Ishikawa (cell line): ENCODE results near the gene CCL5.

Source experiments
- REST ChIP-seq: IDR thresholded peaks from 2 replicates; pipeline ENCODE4 v1.6.1; 2012; ENCODE audit warnings: low read depth, mild to moderate bottlenecking
- TAF1 ChIP-seq: IDR thresholded peaks from 2 replicates; pipeline ENCODE4 v1.6.1; 2012; ENCODE audit warnings: low read depth, mild to moderate bottlenecking

GRCh38 chr17:35915153-35915964, 35.2 kb upstream of the CCL5 start:
- TF ChIP-seq TAF1 (no peak), REST (no peak)
